NCI-H128 (cell line): Measurements from ENCODE around the gene RHBDF2.

Experiments used
- DNase-seq: peaks from one replicate; lab custom pipeline; 2025; ENCODE audit not compliant: unreplicated experiment; lab: John Stamatoyannopoulos, UW

RHBDF2 gene

GRCh38 chr17:76467366-76467765, 33.9 kb downstream of the RHBDF2 start, which contains the start of gene AANAT:
TSS of gene AANAT (plus strand) at chr17:76467603. CDS start at chr17:76468747, 1,144 bp downstream.
- no peak for DNase-seq

- no peak for DNase-seq
These were observed 34.5 kb downstream of the RHBDF2 start for GRCh38 chr17:76466775-76467130.

GRCh38 chr17:76462556-76463290, 38.5 kb downstream of the RHBDF2 start:
- DNase-seq = no peak

GRCh38 chr17:76461765-76462555, 39.3 kb downstream of the RHBDF2 start:
- no peak for DNase-seq

GRCh38 chr17:76459674-76460073, 41.5 kb downstream of the RHBDF2 start:
- no peak for DNase-seq

- DNase-seq = no peak
These were observed 42.4 kb downstream of the RHBDF2 start for GRCh38 chr17:76458580-76459490.

- no peak for DNase-seq
These were observed 47.8 kb downstream of the RHBDF2 start for GRCh38 chr17:76453431-76453743.

GRCh38 chr17:76452660-76453430, 48.4 kb downstream of the RHBDF2 start, which contains the start of gene UBE2O:
TSS of gene UBE2O (minus strand) at chr17:76453152. CDS start at chr17:76453141, 11 bp downstream.
- DNase-seq = peak; percentile 67

GRCh38 chr17:76452127-76452659, 49.0 kb downstream of the RHBDF2 start:
- no peak for DNase-seq

- no peak for DNase-seq
These were observed 49.7 kb downstream of the RHBDF2 start for GRCh38 chr17:76451506-76451905.

- DNase-seq = no peak
These were observed 52.1 kb downstream of the RHBDF2 start for GRCh38 chr17:76449126-76449525.

- DNase-seq = no peak
These were observed 53.1 kb downstream of the RHBDF2 start for GRCh38 chr17:76447931-76448652.

- no peak for DNase-seq
These were observed 54.6 kb downstream of the RHBDF2 start for GRCh38 chr17:76446449-76447231.

GRCh38 chr17:76445697-76446448, 55.4 kb downstream of the RHBDF2 start:
- DNase-seq = no peak

GRCh38 chr17:76444518-76445311, 56.5 kb downstream of the RHBDF2 start:
- DNase-seq = no peak

- DNase-seq = no peak
These were observed 58.6 kb downstream of the RHBDF2 start for GRCh38 chr17:76442341-76443338.
